ENCODE results near the gene OGG1.

Gene OGG1

GRCh38 chr3:9749645-9750555 lies at the start of gene OGG1:
Gene OGG1 (plus strand): TSS chr3:9749952. CDS start chr3:9750287, 335 bp downstream.
- peaks cover 56% of the 10 kb centered on the region for H3K36me3 ChIP-seq
- peak within 1 kb of the TSS; percentile 77 for H3K27ac ChIP-seq
- peak within 1 kb of the TSS; percentile 76 for H3K9ac ChIP-seq
- H3K27me3 ChIP-seq: no peaks in the 10 kb centered on the region
- peaks cover 84% of the 10 kb centered on the region for H3K4me1 ChIP-seq
- peaks cover 43% of the 10 kb centered on the region for H4K20me1 ChIP-seq
- H3K4me2 ChIP-seq: peak within 1 kb of the TSS; percentile 99
- H3K4me3 ChIP-seq: peak within 1 kb of the TSS; percentile 71
- H3K9me3 ChIP-seq: no peaks in the 10 kb centered on the region
- TF ChIP-seq Cebpa-rat (IDR thresholded peaks at IDR 0.05): no peak

GRCh38 chr3:9700536-9700935 lies 49.2 kb upstream of the OGG1 start:
- H3K4me3 ChIP-seq: no peak overlapping the region
- peaks cover 83% of the 10 kb centered on the region for H3K36me3 ChIP-seq
- no peak overlapping the region for H3K27ac ChIP-seq
- no peaks in the 10 kb centered on the region for H3K4me1 ChIP-seq
- H4K20me1 ChIP-seq: peaks cover 85% of the 10 kb centered on the region
- H3K9me3 ChIP-seq: no peaks in the 10 kb centered on the region
- peaks cover 29% of the 10 kb centered on the region for H3K27me3 ChIP-seq
- H3K4me2 ChIP-seq: no peak overlapping the region
- H3K9ac ChIP-seq: no peak overlapping the region
- no peak for TF ChIP-seq Cebpa-rat (IDR thresholded peaks at IDR 0.05)

GRCh38 chr3:9701006-9701405 lies 48.7 kb upstream of the OGG1 start:
- no peak overlapping the region for H3K4me3 ChIP-seq
- H3K36me3 ChIP-seq: peaks cover 78% of the 10 kb centered on the region
- H3K27me3 ChIP-seq: peaks cover 29% of the 10 kb centered on the region
- no peaks in the 10 kb centered on the region for H3K4me1 ChIP-seq
- TF ChIP-seq Cebpa-rat (IDR thresholded peaks at IDR 0.05): no peak
- no peak overlapping the region for H3K4me2 ChIP-seq
- no peak overlapping the region for H3K9ac ChIP-seq
- H3K9me3 ChIP-seq: no peaks in the 10 kb centered on the region
- H4K20me1 ChIP-seq: peaks cover 82% of the 10 kb centered on the region
- no peak overlapping the region for H3K27ac ChIP-seq

GRCh38 chr3:9701711-9702110 lies 48.0 kb upstream of the OGG1 start:
- no peaks in the 10 kb centered on the region for H3K9me3 ChIP-seq
- H3K9ac ChIP-seq: no peak overlapping the region
- H3K4me3 ChIP-seq: no peak overlapping the region
- no peak overlapping the region for H3K27ac ChIP-seq
- H3K27me3 ChIP-seq: peaks cover 29% of the 10 kb centered on the region
- H4K20me1 ChIP-seq: peaks cover 75% of the 10 kb centered on the region
- TF ChIP-seq Cebpa-rat (IDR thresholded peaks at IDR 0.05): no peak
- no peaks in the 10 kb centered on the region for H3K4me1 ChIP-seq
- peaks cover 71% of the 10 kb centered on the region for H3K36me3 ChIP-seq
- H3K4me2 ChIP-seq: no peak overlapping the region

- no peak for TF ChIP-seq Cebpa-rat (IDR thresholded peaks at IDR 0.05)
- H3K36me3 ChIP-seq: peaks cover 56% of the 10 kb centered on the region
- H4K20me1 ChIP-seq: peaks cover 60% of the 10 kb centered on the region
- H3K9ac ChIP-seq: no peak overlapping the region
- H3K4me2 ChIP-seq: no peak overlapping the region
- H3K27ac ChIP-seq: no peak overlapping the region
- H3K9me3 ChIP-seq: no peaks in the 10 kb centered on the region
- no peak overlapping the region for H3K4me3 ChIP-seq
- no peaks in the 10 kb centered on the region for H3K4me1 ChIP-seq
- peaks cover 29% of the 10 kb centered on the region for H3K27me3 ChIP-seq
Measured at GRCh38 chr3:9703240-9703639, 46.5 kb upstream of the OGG1 start.

GRCh38 chr3:9703736-9704346 lies 45.9 kb upstream of the OGG1 start, which contains the start of gene CPNE9:
Gene CPNE9 (plus strand): TSS chr3:9703833. CDS start chr3:9703997, 164 bp downstream.
- Histone ChIP-seq H3K27ac (no peak within 1 kb of the TSS), H3K4me2 (no peak within 1 kb of the TSS), H3K36me3 (peaks cover 50% of the 10 kb centered on the region), H3K4me1 (no peaks in the 10 kb centered on the region), H3K27me3 (peaks cover 29% of the 10 kb centered on the region), H3K9ac (no peak within 1 kb of the TSS), H3K9me3 (no peaks in the 10 kb centered on the region), H4K20me1 (peaks cover 54% of the 10 kb centered on the region), H3K4me3 (no peak within 1 kb of the TSS)
- TF ChIP-seq Cebpa-rat (IDR thresholded peaks at IDR 0.05): no peak

- no peak for TF ChIP-seq Cebpa-rat (IDR thresholded peaks at IDR 0.05)
- Histone ChIP-seq H3K27ac (no peak overlapping the region), H3K9ac (no peak overlapping the region), H3K4me2 (no peak overlapping the region), H3K9me3 (no peaks in the 10 kb centered on the region), H3K27me3 (peaks cover 29% of the 10 kb centered on the region), H3K4me1 (no peaks in the 10 kb centered on the region), H3K4me3 (no peak overlapping the region), H3K36me3 (peaks cover 43% of the 10 kb centered on the region), H4K20me1 (peaks cover 46% of the 10 kb centered on the region)
Measured at GRCh38 chr3:9704347-9705322, 45.1 kb upstream of the OGG1 start.

DNA sequence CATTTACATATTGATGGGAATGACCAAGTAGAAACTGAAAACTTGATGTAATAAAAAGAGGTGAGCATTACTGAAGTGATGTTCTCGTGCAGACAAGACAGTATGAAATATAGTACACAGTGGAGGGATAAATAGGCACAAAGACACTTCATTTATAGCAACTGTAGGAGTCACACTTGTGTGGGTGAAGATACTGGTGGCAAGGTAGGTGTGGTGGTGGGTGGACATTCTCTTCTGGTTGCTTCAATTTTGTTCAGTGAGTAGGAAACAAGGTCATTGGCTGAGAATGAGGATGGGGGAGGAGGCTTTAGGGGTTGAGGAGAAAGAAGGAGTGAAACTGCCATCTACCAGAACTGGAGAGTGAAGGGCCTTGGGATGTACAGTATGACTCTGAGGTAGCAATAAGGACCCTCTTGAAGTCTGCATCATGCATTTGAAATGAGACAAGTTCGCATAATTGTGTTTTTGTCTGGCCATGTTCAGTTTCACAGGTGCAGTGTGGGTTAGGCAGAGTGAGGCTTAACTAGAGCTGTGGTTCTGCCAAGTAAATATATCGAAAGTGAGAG lies 39.5 kb upstream of the OGG1 start:
- Histone ChIP-seq H3K27me3 (no peaks in the 10 kb centered on the region), H3K27ac (no peak overlapping the region), H3K9ac (no peak overlapping the region), H3K36me3 (no peaks in the 10 kb centered on the region), H3K4me1 (0 out of 2 replicates have a peak, but pooled peaks cover 3% of the 10 kb centered on the region), H4K20me1 (no peaks in the 10 kb centered on the region), H3K9me3 (no peaks in the 10 kb centered on the region), H3K4me2 (no peak overlapping the region), H3K4me3 (no peak overlapping the region)
- TF ChIP-seq Cebpa-rat (IDR thresholded peaks at IDR 0.05): no peak

- no peaks in the 10 kb centered on the region for H3K36me3 ChIP-seq
- H3K9ac ChIP-seq: no peak overlapping the region
- TF ChIP-seq Cebpa-rat (IDR thresholded peaks at IDR 0.05): no peak
- no peak overlapping the region for H3K4me3 ChIP-seq
- no peak overlapping the region for H3K27ac ChIP-seq
- H4K20me1 ChIP-seq: no peaks in the 10 kb centered on the region
- H3K27me3 ChIP-seq: no peaks in the 10 kb centered on the region
- H3K4me2 ChIP-seq: no peak overlapping the region
- 0 out of 2 replicates have a peak, but pooled peaks cover 5% of the 10 kb centered on the region for H3K4me1 ChIP-seq
- no peaks in the 10 kb centered on the region for H3K9me3 ChIP-seq
Measured at GRCh38 chr3:9712415-9712814, 37.3 kb upstream of the OGG1 start.
